ENCODE measurements around the gene MYORG.

The MYORG gene

GRCh38 chr9:34332076-34332964 is 44.4 kb downstream of the MYORG start:
- DNase-seq = no peak

GRCh38 chr9:34331196-34331595 is 45.5 kb downstream of the MYORG start:
- no peak for DNase-seq

- peak; percentile 99 for DNase-seq
Observed at GRCh38 chr9:34328987-34329832, 47.5 kb downstream of the MYORG start, which contains the start of the genes KIF24 and NUDT2. Gene KIF24 (minus strand): TSS chr9:34329268. CDS start chr9:34311346, 17,922 bp downstream. Gene NUDT2 (plus strand): TSS chr9:34329569. CDS start chr9:34339040, 9,471 bp downstream.

GRCh38 chr9:34328500-34328986 is 48.2 kb downstream of the MYORG start:
- no peak for DNase-seq

- no peak for DNase-seq
Observed at GRCh38 chr9:34326690-34327089, 50.0 kb downstream of the MYORG start.

GRCh38 chr9:34322899-34323591 is 53.7 kb downstream of the MYORG start:
- no peak for DNase-seq

- DNase-seq = no peak
Observed at GRCh38 chr9:34321451-34321850, 55.2 kb downstream of the MYORG start.

- no peak for DNase-seq
Observed at GRCh38 chr9:34318163-34318790, 58.4 kb downstream of the MYORG start.

GRCh38 chr9:34317436-34317835 is 59.3 kb downstream of the MYORG start:
- no peak for DNase-seq

All from NCI-H1436 treated with DMSO at 0.1 percent for 48 hours (cell line).